ENCODE data around the gene TOP3A. TPM values are rescaled to one million over a fixed set of nuclear protein-coding genes. Genes with fewer than 3 reads are reported as not detected.

TOP3A gene
- total RNA-seq, 1 experiment from 2014 or later, result 68.7 TPM

DNA sequence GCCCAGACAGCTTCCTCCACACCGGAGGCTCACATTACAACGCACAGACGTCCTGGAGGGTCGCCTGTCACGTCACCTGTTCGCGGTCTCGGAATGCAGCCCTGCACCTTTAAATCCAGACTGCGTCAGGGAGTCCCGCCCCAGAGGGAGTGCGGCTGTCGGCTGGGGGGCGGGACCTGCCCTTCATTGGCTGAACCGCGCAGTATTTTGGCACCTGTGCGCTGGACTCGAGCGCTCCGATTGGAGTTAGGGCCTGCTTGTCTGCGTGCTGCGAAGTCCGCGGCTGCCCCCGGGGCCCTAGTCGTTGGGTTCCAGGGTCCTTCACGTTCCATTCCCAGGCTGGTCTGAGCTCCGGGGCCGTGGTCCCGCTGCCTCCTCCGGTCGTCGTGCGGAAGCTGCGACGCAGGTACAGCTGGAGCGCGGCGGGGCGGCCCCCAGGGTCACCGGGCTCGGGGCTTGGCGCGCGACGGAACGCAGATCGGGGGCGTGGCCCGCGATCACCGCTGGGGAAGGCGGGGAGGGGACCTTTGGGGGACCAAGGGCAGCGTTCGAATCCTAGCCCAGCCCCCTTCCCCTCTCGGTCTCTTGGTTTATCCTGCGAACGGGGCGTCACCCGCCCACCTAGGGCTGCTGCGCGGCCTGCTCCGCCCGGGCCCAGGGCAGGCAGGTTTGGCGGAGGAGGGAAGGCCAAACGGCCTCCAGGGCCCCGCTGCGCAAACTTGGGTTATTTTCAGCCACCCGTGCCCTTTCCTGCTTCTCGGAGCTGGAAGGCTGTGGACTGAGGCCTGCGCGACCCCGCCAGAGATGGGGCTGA is 54.3 kb downstream of the TOP3A start, which contains the start of gene MIEF2:
MIEF2 (plus strand) TSS at position 331 of the 814 bp plus-strand sequence. CDS start 2,059 bp downstream, outside the sequence.
- Histone ChIP-seq H3K4ac (ENCODE audit: low read depth, low read length) (no peak within 1 kb of the TSS), H3K23ac (ENCODE audit: insufficient read length, low read depth, low read length) (no peak within 1 kb of the TSS), H2AK5ac (ENCODE audit: insufficient read length, low read length) (no peak within 1 kb of the TSS), H4K91ac (ENCODE audit: insufficient read length, low read depth, low read length) (no peak within 1 kb of the TSS), H3K79me1 (ENCODE audit: insufficient read depth, low read depth, low read length, poor library complexity, severe bottlenecking) (no peaks in the 10 kb centered on the region), H2BK20ac (ENCODE audit: low read depth, low read length, poor library complexity, severe bottlenecking) (no peak within 1 kb of the TSS), H4K5ac (ENCODE audit: insufficient read length, low read depth, low read length) (no peak within 1 kb of the TSS), H3K27me3 (ENCODE audit: insufficient read depth, low read length) (no peaks in the 10 kb centered on the region), H3K23me2 (ENCODE audit: insufficient read length, low read depth, low read length, poor library complexity, severe bottlenecking) (peaks cover 12% of the 10 kb centered on the region), H4K8ac (replicated peaks; ENCODE audit: insufficient read length, low read depth, low read length) (no peak within 1 kb of the TSS), H3K14ac (ENCODE audit: insufficient read depth, low read length) (peak within 1 kb of the TSS; percentile 62; the same call in 1 of the 2 replicates), H2BK12ac (ENCODE audit: insufficient read length, low read depth, low read length) (no peak within 1 kb of the TSS), H3K79me2 (ENCODE audit: insufficient read depth, low read length) (no peaks in the 10 kb centered on the region; the same call in 1 of the 2 replicates), H3K56ac (ENCODE audit: insufficient read length, low read depth, low read length) (no peak within 1 kb of the TSS), H3K9me3 (ENCODE audit: control insufficient read depth, low read depth, low read length) (no peaks in the 10 kb centered on the region), H3K9ac (ENCODE audit: extremely low read depth, insufficient read length, low read length) (peak within 1 kb of the TSS; percentile 66), H2BK5ac (ENCODE audit: insufficient read length, low read length) (no peak within 1 kb of the TSS), H2BK120ac (ENCODE audit: low read depth, low read length, poor library complexity, severe bottlenecking) (no peak within 1 kb of the TSS), H2AFZ (ENCODE audit: low read length) (no peak within 1 kb of the TSS), H3K18ac (ENCODE audit: insufficient read length, low read depth, low read length) (peak within 1 kb of the TSS; percentile 43), H3K27ac (ENCODE audit: insufficient read length, low read depth, low read length) (no peak within 1 kb of the TSS), H2BK15ac (ENCODE audit: low read depth, low read length) (no peak within 1 kb of the TSS), H3K4me1 (ENCODE audit: insufficient read depth, low read length) (no peaks in the 10 kb centered on the region), H3K4me2 (ENCODE audit: insufficient read depth, insufficient read length, low read length) (peak within 1 kb of the TSS; percentile 26), H4K20me1 (ENCODE audit: control insufficient read depth, insufficient read depth, insufficient read length) (no peaks in the 10 kb centered on the region), H3T11ph (ENCODE audit: low read length) (no peak within 1 kb of the TSS)
- H3K9me3 Mint-ChIP-seq, result no peaks in the 10 kb centered on the region
- no peaks in the 10 kb centered on the region for H3K27me3 Mint-ChIP-seq (ENCODE audit: low read depth)
- H3K27ac Mint-ChIP-seq, result peak within 1 kb of the TSS; percentile 52 to 89 (median 76); a peak in 6 of 7 replicates
- H3K4me1 Mint-ChIP-seq, result peaks cover 21 to 37% of the 10 kb centered on the region in 2 experiments
- H3K36me3 Mint-ChIP-seq (ENCODE audit: insufficient read depth in 1 of 3, low read depth in 3 of 3), result peaks cover 6 to 26% (median 22%) of the 10 kb centered on the region in 3 experiments
- no CpG with 5 or more reads among the region's 72 CpGs for WGBS (ENCODE audit: extremely low coverage, insufficient read length, low lambda C conversion rate)
- TF ChIP-seq, protein P1, sequence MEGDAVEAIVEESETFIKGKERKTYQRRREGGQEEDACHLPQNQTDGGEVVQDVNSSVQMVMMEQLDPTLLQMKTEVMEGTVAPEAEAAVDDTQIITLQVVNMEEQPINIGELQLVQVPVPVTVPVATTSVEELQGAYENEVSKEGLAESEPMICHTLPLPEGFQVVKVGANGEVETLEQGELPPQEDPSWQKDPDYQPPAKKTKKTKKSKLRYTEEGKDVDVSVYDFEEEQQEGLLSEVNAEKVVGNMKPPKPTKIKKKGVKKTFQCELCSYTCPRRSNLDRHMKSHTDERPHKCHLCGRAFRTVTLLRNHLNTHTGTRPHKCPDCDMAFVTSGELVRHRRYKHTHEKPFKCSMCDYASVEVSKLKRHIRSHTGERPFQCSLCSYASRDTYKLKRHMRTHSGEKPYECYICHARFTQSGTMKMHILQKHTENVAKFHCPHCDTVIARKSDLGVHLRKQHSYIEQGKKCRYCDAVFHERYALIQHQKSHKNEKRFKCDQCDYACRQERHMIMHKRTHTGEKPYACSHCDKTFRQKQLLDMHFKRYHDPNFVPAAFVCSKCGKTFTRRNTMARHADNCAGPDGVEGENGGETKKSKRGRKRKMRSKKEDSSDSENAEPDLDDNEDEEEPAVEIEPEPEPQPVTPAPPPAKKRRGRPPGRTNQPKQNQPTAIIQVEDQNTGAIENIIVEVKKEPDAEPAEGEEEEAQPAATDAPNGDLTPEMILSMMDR (conservative IDR thresholded peaks at IDR 0.05), result no peak
- peak; percentile 100 for DNase-seq
- H3K4me3 Mint-ChIP-seq, result peak within 1 kb of the TSS; percentile 78 to 85
